GM12873 (cell line): ENCODE measurements around the gene NAPA.
A peak's percentile ranks its signal among the peaks of the same experiment; 100 is the strongest.

Experiments
- CTCF ChIP-seq: IDR thresholded peaks from 2 replicates; pipeline ENCODE4 v1.5.1; 2012; ENCODE audit warnings: low read depth, mild to moderate bottlenecking, moderate library complexity, low read length, control low read depth; ENCODE audit not compliant: insufficient read depth; ENCODE audit errors: missing control alignments

NAPA gene

GRCh38 chr19:47489072-47489914 is 25.6 kb downstream of the NAPA start:
- TF ChIP-seq CTCF, result no peak

- no peak for TF ChIP-seq CTCF
Measured at GRCh38 chr19:47487551-47488515, 27.0 kb downstream of the NAPA start.

GRCh38 chr19:47486900-47487299 is 28.0 kb downstream of the NAPA start:
- TF ChIP-seq CTCF, result no peak

- no peak for TF ChIP-seq CTCF
Measured at GRCh38 chr19:47485210-47485609, 29.7 kb downstream of the NAPA start.

- peak; percentile 95 for TF ChIP-seq CTCF
Measured at GRCh38 chr19:47483800-47484690, 30.8 kb downstream of the NAPA start, which contains the start of gene KPTN. KPTN (minus strand) TSS chr19:47484219; CDS start chr19:47484160, 59 bp downstream.

GRCh38 chr19:47483200-47483599 is 31.7 kb downstream of the NAPA start:
- no peak for TF ChIP-seq CTCF
